PC-3 (cell line): ENCODE measurements around the gene HM13. TPM values are rescaled to one million over a fixed set of nuclear protein-coding genes. Genes with fewer than 3 reads are reported as not detected.
A peak's percentile ranks its signal among the peaks of the same experiment; 100 is the strongest.

Experiments used
- ATAC-seq: fragments of 200-7000 bp; cut with Tn5 transposase; 2 replicates; pipeline ENCODE4 v1.9.1; 2020; ENCODE audit warnings: mild to moderate bottlenecking, moderate library complexity
- BruUV-seq: library from RNA; stranded (reverse); fragments of 400-500 nt; replicated peaks from 2 replicates; lab custom pipeline; 2021; lab: Mats Ljungman, UMichigan
- CTCF ChIA-PET: fragments of 300-600 bp; sonication (Branson Sonifier 250); formaldehyde crosslinking; loops from one replicate; lab custom pipeline; 2022; ENCODE audit warnings: antibody characterized with exemption; lab: Charles Lee
- POLR2A ChIA-PET: fragments of 300-600 bp; sonication (Branson Sonifier 250); formaldehyde crosslinking; loops from one replicate; lab custom pipeline; 2022; ENCODE audit warnings: antibody characterized with exemption; ENCODE audit not compliant: unreplicated experiment; lab: Charles Lee
- DNase-seq: peaks from one replicate; pipeline ENCODE4 v3.0.0-alpha.2; 2015
- H2AFZ ChIP-seq: fragments of 300-600 bp; sonication (generic); 2 replicates; pipeline ENCODE4 v1.6.0; 2016; ENCODE audit warnings: antibody characterized with exemption, low read length
- H3F3A ChIP-seq: fragments of 300-600 bp; sonication (generic); one replicate; pipeline ENCODE4 v1.6.0; 2017; ENCODE audit warnings: antibody characterized with exemption, low read length, control low read depth, mild to moderate bottlenecking; ENCODE audit not compliant: unreplicated experiment
- H3K27ac ChIP-seq: fragments of 300-600 bp; sonication (generic); 2 replicates; pipeline ENCODE4 v1.5.1; 2016; ENCODE audit warnings: mild to moderate bottlenecking, low read length
- H3K27me3 ChIP-seq: fragments of 300-600 bp; sonication (generic); 2 replicates; pipeline ENCODE4 v1.6.1; 2016; ENCODE audit warnings: low read length, mixed read lengths
- H3K36me3 ChIP-seq: fragments of 300-600 bp; sonication (generic); 2 replicates; pipeline ENCODE4 v1.6.1; 2016; ENCODE audit warnings: low read depth, mixed run types, low read length, mixed read lengths
- H3K4me1 ChIP-seq: fragments of 300-600 bp; sonication (generic); 2 replicates; pipeline ENCODE4 v1.5.1; 2016; ENCODE audit warnings: low read length; ENCODE audit not compliant: insufficient read depth
- H3K4me2 ChIP-seq: fragments of 300-600 bp; sonication (generic); 2 replicates; pipeline ENCODE4 v1.6.0; 2016; ENCODE audit warnings: low read length
- H3K4me3 ChIP-seq: fragments of 300-600 bp; sonication (generic); 2 replicates; pipeline ENCODE4 v1.5.1; 2016; ENCODE audit warnings: mild to moderate bottlenecking, low read length, mixed read lengths
- H3K79me2 ChIP-seq: fragments of 300-600 bp; sonication (generic); 2 replicates; pipeline ENCODE4 v1.6.1; 2017; ENCODE audit warnings: low read length, mixed read lengths
- H3K9ac ChIP-seq: fragments of 300-600 bp; sonication (generic); 2 replicates; pipeline ENCODE4 v1.6.0; 2016; ENCODE audit warnings: mild to moderate bottlenecking, low read length
- H3K9me2 ChIP-seq: fragments of 300-600 bp; sonication (generic); replicated peaks from 2 replicates; pipeline ENCODE4 v1.6.1; 2016; ENCODE audit warnings: mixed run types, low read length, mixed read lengths
- H3K9me3 ChIP-seq: fragments of 300-600 bp; sonication (generic); 2 replicates; pipeline ENCODE4 v1.6.1; 2016; ENCODE audit warnings: low read length, mixed read lengths
- H4K20me1 ChIP-seq: fragments of 300-600 bp; sonication (generic); 2 replicates; pipeline ENCODE4 v1.6.1; 2016; ENCODE audit warnings: low read length, mixed read lengths
- EZH2 ChIP-seq: fragments of 300-600 bp; sonication (generic); IDR thresholded peaks from one replicate; pipeline ENCODE4 v1.6.1; 2017; ENCODE audit warnings: antibody characterized with exemption, mild to moderate bottlenecking, low read length; ENCODE audit not compliant: unreplicated experiment
- EZH2phosphoT487 ChIP-seq: fragments of 300-600 bp; sonication (generic); IDR thresholded peaks from 2 replicates; pipeline ENCODE4 v1.6.1; 2018; ENCODE audit warnings: mild to moderate bottlenecking, antibody characterized with exemption, low read length, borderline replicate concordance
- intact Hi-C: fragments of 100-400 bp; cut with micrococcal nuclease; formaldehyde crosslinking; loops from 2 replicates; pipeline ENCODE4 v1.9.0; 2023
- total RNA-seq: library from RNA; depleted of rRNA; stranded (reverse); fragments of >200 nt; gene quantifications from 2 replicates; pipeline ENCODE4 v1.2.3, GENCODE V29; 2014
- TF ChIP-seq, protein P1 (sequence below): fragments of 300-600 bp; sonication (generic); conservative IDR thresholded peaks from 2 replicates; pipeline ENCODE4 v1.5.1; 2017; ENCODE audit warnings: antibody characterized with exemption, low read depth, mild to moderate bottlenecking, low read length

HM13 gene
- total RNA-seq, 1 experiment from 2014 or later: 99.5 TPM

DNA sequence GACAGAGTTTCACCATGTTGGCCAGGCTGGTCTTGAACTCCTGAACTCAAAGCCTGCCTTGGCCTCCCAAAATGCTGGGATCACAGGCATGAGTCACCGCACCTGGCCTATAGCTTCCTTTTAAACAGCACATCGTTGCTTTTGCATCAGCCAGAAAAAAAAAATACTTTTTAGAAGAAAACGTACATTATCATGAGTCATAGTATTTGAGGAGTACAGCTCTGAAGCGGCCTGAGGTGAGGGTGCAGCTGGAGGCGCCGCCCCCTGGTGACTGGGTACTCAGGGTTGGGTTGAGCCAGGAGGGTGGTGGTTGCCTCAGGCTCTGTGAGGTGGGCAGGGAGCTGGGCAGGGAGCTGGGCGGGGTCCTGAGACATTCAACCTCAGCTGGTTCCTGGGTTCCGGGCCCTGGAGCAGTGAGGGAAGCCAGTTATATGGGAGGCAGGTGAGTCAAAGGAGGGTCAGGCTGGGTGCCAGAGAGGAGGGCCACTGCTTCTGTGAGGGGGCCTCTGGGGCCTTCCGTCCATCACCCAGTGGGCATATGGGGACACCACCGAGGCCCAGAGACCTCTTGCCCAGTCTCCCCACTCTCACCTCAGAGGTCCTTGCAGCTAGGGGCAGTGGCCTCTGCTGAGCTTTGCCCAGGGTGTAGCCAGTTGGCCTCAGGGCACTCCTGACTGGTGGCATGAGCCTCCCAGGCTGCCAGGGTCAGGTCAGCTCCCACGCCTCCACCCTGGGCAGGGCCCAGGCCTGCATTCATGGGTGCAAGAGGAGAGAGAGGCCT, 79.2 kb downstream of the HM13 start:
- no TSS peak for BruUV-seq
- Histone ChIP-seq H3K4me1 (peaks cover 38% of the 10 kb centered on the region), H3K27ac (peak overlapping the region; percentile 84), H3K9me3 (no peaks in the 10 kb centered on the region), H2AFZ (no peak overlapping the region), H3F3A (no peaks in the 10 kb centered on the region), H4K20me1 (no peaks in the 10 kb centered on the region), H3K9me2 (no peaks in the 10 kb centered on the region), H3K4me2 (peak overlapping the region; percentile 65), H3K79me2 (peaks cover 13% of the 10 kb centered on the region), H3K9ac (peak overlapping the region; percentile 56), H3K4me3 (peak overlapping the region; percentile 9; the same call in 1 of the 2 replicates), H3K36me3 (no peaks in the 10 kb centered on the region), H3K27me3 (no peaks in the 10 kb centered on the region)
- CTCF ChIA-PET: interaction anchor here (0.8 to 1.6 kb wide), 14 partner anchors 9 to 130 kb away, joined by 3 to 25 read pairs (median 6); partner anchors contain the start of gene ID1
- POLR2A ChIA-PET: interaction anchor here (0.6 to 1.5 kb wide), 10 partner anchors 11 to 52 kb away, joined by 3 to 62 read pairs (median 8); partner anchors contain the start of gene ID1
- TF ChIP-seq EZH2phosphoT487 (0 out of 2 replicates have a peak, but pooled peaks have one; percentile 57), EZH2 (no peak)
- TF ChIP-seq, protein P1, sequence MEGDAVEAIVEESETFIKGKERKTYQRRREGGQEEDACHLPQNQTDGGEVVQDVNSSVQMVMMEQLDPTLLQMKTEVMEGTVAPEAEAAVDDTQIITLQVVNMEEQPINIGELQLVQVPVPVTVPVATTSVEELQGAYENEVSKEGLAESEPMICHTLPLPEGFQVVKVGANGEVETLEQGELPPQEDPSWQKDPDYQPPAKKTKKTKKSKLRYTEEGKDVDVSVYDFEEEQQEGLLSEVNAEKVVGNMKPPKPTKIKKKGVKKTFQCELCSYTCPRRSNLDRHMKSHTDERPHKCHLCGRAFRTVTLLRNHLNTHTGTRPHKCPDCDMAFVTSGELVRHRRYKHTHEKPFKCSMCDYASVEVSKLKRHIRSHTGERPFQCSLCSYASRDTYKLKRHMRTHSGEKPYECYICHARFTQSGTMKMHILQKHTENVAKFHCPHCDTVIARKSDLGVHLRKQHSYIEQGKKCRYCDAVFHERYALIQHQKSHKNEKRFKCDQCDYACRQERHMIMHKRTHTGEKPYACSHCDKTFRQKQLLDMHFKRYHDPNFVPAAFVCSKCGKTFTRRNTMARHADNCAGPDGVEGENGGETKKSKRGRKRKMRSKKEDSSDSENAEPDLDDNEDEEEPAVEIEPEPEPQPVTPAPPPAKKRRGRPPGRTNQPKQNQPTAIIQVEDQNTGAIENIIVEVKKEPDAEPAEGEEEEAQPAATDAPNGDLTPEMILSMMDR: peak; percentile 25; the same call in 1 of the 2 replicates
- intact Hi-C loops: loop anchor here (1.0 to 10.0 kb wide), 4 partner anchors 11 to 1821 kb away; no protein-coding TSS in a partner anchor
- ATAC-seq: peak; percentile 93
- peak; percentile 99 for DNase-seq

DNA sequence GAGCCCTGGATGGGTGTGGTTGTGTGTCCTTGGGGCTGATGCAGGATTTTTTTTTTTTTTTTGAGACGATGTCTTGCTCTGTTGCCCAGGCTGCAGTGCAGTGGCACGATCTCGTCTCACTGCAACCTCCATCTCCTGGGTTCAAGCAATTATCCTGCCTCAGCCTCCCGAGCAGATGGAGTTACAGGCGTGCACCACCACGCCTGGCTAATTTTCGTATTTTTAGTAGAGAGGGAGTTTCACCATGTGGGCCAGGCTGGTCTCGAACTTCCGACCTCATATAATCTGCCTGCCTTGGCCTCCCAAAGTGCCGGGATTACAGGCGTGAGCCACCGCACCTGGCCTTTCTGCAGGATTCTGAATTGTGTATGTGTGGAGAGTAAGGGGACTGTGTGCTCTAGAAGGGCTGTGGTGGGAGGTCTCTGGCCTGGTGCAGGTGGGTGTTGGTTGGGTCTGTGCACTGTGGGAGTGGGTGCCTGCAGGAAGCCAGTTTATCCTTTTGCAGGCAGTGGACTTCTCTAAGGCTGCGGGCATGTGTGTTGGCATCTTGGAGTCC, 79.8 kb downstream of the HM13 start:
- peak overlapping the region; percentile 84 for H3K27ac ChIP-seq
- no peaks in the 10 kb centered on the region for H3K9me2 ChIP-seq
- no peak overlapping the region for H2AFZ ChIP-seq
- no peak for ATAC-seq
- no peaks in the 10 kb centered on the region for H3K27me3 ChIP-seq
- intact Hi-C loops: loop anchor here (10.0 kb wide), 1 partner anchor 1821 kb away; no protein-coding TSS in a partner anchor
- no peaks in the 10 kb centered on the region for H3F3A ChIP-seq
- DNase-seq: no peak
- H3K4me1 ChIP-seq: peaks cover 33% of the 10 kb centered on the region
- H3K9me3 ChIP-seq: no peaks in the 10 kb centered on the region
- ChIA-PET CTCF (interaction anchor here (1.0 to 1.6 kb wide), 13 partner anchors 9 to 40 kb away, joined by 3 to 25 read pairs (median 6); partner anchors contain the start of gene ID1), POLR2A (interaction anchor here (1.0 to 1.5 kb wide), 5 partner anchors 10 to 21 kb away, joined by 8 to 62 read pairs (median 12); partner anchors contain the start of gene ID1)
- H3K4me3 ChIP-seq: peak overlapping the region; percentile 8
- peak overlapping the region; percentile 56 for H3K9ac ChIP-seq
- TF ChIP-seq EZH2: no peak
- TF ChIP-seq EZH2phosphoT487: no peak
- TF ChIP-seq, protein P1: no peak
- no peaks in the 10 kb centered on the region for H3K36me3 ChIP-seq
- H4K20me1 ChIP-seq: no peaks in the 10 kb centered on the region
- BruUV-seq: no TSS peak
- peak overlapping the region; percentile 65 for H3K4me2 ChIP-seq
- peaks cover 13% of the 10 kb centered on the region for H3K79me2 ChIP-seq
